ENCODE data around the gene SGSM2. TPM values are rescaled to one million over a fixed set of nuclear protein-coding genes. Genes with fewer than 3 reads are reported as not detected.

The SGSM2 gene
- total and polyA plus RNA-seq, 2 experiments from 2014 or later, result 13.7 to 52.4 TPM

DNA sequence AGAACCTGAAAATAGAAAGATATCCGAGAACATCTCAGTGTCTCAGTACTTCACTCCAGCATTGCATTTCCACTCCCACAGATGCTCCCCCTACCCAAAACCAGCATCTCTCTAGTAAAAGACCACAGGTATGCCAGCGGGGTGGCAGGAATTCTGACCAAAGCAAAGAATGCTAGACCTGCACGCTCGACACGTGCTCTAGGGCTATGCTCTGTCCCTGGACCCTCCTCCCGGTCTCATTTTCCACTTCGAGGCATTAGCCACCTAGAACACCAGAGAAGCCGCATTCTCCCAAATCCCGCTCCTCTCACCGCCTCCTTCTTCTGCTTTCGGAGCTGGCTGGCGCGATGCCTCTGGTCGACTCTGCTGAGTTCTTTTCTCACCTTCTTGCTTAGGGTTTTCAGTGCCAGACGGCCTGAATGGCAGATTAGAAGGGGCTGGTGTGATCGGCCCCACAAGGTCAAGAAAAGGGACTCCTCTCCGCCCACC lies 1.5 kb upstream of the SGSM2 start:
- H3K4me3 Mint-ChIP-seq, result no peak overlapping the region
- peak; percentile 62 for DNase-seq (ENCODE audit: low spot score)
- ATAC-seq, result peak; percentile 6

More for the DNA sequence above, 1.5 kb upstream of the SGSM2 start:
- Histone ChIP-seq H3K4me2 (peak overlapping the region; percentile 99), H3K27me3 (ENCODE audit: insufficient read depth) (no peaks in the 10 kb centered on the region), H3K36me3 (ENCODE audit: insufficient read depth) (peaks cover 45% of the 10 kb centered on the region), H3K4me1 (ENCODE audit: insufficient read depth) (peaks cover 20% of the 10 kb centered on the region), H4K20me1 (replicated peaks; ENCODE audit: insufficient read depth) (peaks cover 33% of the 10 kb centered on the region), H3K27ac (ENCODE audit: low read depth) (peak overlapping the region; percentile 84), H3K79me2 (replicated peaks; ENCODE audit: insufficient read depth) (peaks cover 69% of the 10 kb centered on the region), H3K9me2 (ENCODE audit: insufficient read depth) (no peaks in the 10 kb centered on the region), H3F3A (replicated peaks; ENCODE audit: low read depth) (peaks cover 43% of the 10 kb centered on the region), H2AFZ (peak overlapping the region; percentile 94), H3K4me3 (peak overlapping the region; percentile 95)
- TF ChIP-seq, protein P1, sequence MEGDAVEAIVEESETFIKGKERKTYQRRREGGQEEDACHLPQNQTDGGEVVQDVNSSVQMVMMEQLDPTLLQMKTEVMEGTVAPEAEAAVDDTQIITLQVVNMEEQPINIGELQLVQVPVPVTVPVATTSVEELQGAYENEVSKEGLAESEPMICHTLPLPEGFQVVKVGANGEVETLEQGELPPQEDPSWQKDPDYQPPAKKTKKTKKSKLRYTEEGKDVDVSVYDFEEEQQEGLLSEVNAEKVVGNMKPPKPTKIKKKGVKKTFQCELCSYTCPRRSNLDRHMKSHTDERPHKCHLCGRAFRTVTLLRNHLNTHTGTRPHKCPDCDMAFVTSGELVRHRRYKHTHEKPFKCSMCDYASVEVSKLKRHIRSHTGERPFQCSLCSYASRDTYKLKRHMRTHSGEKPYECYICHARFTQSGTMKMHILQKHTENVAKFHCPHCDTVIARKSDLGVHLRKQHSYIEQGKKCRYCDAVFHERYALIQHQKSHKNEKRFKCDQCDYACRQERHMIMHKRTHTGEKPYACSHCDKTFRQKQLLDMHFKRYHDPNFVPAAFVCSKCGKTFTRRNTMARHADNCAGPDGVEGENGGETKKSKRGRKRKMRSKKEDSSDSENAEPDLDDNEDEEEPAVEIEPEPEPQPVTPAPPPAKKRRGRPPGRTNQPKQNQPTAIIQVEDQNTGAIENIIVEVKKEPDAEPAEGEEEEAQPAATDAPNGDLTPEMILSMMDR (conservative IDR thresholded peaks at IDR 0.05; ENCODE audit: low read depth in 2 of 2), result no peak
- TF ChIP-seq EZH2 (IDR thresholded peaks at IDR 0.05; ENCODE audit: low read depth, unreplicated experiment), result no peak
- no peak for TF ChIP-seq STAT1 (IDR thresholded peaks at IDR 0.05; ENCODE audit: unreplicated experiment)
- TF ChIP-seq, protein P2, sequence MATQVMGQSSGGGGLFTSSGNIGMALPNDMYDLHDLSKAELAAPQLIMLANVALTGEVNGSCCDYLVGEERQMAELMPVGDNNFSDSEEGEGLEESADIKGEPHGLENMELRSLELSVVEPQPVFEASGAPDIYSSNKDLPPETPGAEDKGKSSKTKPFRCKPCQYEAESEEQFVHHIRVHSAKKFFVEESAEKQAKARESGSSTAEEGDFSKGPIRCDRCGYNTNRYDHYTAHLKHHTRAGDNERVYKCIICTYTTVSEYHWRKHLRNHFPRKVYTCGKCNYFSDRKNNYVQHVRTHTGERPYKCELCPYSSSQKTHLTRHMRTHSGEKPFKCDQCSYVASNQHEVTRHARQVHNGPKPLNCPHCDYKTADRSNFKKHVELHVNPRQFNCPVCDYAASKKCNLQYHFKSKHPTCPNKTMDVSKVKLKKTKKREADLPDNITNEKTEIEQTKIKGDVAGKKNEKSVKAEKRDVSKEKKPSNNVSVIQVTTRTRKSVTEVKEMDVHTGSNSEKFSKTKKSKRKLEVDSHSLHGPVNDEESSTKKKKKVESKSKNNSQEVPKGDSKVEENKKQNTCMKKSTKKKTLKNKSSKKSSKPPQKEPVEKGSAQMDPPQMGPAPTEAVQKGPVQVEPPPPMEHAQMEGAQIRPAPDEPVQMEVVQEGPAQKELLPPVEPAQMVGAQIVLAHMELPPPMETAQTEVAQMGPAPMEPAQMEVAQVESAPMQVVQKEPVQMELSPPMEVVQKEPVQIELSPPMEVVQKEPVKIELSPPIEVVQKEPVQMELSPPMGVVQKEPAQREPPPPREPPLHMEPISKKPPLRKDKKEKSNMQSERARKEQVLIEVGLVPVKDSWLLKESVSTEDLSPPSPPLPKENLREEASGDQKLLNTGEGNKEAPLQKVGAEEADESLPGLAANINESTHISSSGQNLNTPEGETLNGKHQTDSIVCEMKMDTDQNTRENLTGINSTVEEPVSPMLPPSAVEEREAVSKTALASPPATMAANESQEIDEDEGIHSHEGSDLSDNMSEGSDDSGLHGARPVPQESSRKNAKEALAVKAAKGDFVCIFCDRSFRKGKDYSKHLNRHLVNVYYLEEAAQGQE (IDR thresholded peaks at IDR 0.05; ENCODE audit: unreplicated experiment), result no peak
- no peak for TF ChIP-seq JUNB (IDR thresholded peaks at IDR 0.05; ENCODE audit: unreplicated experiment)
- TF ChIP-seq CREB1 (CRISPR knock-in tag; IDR thresholded peaks at IDR 0.05; ENCODE audit: low read depth), result no peak
- TF ChIP-seq, protein P3, sequence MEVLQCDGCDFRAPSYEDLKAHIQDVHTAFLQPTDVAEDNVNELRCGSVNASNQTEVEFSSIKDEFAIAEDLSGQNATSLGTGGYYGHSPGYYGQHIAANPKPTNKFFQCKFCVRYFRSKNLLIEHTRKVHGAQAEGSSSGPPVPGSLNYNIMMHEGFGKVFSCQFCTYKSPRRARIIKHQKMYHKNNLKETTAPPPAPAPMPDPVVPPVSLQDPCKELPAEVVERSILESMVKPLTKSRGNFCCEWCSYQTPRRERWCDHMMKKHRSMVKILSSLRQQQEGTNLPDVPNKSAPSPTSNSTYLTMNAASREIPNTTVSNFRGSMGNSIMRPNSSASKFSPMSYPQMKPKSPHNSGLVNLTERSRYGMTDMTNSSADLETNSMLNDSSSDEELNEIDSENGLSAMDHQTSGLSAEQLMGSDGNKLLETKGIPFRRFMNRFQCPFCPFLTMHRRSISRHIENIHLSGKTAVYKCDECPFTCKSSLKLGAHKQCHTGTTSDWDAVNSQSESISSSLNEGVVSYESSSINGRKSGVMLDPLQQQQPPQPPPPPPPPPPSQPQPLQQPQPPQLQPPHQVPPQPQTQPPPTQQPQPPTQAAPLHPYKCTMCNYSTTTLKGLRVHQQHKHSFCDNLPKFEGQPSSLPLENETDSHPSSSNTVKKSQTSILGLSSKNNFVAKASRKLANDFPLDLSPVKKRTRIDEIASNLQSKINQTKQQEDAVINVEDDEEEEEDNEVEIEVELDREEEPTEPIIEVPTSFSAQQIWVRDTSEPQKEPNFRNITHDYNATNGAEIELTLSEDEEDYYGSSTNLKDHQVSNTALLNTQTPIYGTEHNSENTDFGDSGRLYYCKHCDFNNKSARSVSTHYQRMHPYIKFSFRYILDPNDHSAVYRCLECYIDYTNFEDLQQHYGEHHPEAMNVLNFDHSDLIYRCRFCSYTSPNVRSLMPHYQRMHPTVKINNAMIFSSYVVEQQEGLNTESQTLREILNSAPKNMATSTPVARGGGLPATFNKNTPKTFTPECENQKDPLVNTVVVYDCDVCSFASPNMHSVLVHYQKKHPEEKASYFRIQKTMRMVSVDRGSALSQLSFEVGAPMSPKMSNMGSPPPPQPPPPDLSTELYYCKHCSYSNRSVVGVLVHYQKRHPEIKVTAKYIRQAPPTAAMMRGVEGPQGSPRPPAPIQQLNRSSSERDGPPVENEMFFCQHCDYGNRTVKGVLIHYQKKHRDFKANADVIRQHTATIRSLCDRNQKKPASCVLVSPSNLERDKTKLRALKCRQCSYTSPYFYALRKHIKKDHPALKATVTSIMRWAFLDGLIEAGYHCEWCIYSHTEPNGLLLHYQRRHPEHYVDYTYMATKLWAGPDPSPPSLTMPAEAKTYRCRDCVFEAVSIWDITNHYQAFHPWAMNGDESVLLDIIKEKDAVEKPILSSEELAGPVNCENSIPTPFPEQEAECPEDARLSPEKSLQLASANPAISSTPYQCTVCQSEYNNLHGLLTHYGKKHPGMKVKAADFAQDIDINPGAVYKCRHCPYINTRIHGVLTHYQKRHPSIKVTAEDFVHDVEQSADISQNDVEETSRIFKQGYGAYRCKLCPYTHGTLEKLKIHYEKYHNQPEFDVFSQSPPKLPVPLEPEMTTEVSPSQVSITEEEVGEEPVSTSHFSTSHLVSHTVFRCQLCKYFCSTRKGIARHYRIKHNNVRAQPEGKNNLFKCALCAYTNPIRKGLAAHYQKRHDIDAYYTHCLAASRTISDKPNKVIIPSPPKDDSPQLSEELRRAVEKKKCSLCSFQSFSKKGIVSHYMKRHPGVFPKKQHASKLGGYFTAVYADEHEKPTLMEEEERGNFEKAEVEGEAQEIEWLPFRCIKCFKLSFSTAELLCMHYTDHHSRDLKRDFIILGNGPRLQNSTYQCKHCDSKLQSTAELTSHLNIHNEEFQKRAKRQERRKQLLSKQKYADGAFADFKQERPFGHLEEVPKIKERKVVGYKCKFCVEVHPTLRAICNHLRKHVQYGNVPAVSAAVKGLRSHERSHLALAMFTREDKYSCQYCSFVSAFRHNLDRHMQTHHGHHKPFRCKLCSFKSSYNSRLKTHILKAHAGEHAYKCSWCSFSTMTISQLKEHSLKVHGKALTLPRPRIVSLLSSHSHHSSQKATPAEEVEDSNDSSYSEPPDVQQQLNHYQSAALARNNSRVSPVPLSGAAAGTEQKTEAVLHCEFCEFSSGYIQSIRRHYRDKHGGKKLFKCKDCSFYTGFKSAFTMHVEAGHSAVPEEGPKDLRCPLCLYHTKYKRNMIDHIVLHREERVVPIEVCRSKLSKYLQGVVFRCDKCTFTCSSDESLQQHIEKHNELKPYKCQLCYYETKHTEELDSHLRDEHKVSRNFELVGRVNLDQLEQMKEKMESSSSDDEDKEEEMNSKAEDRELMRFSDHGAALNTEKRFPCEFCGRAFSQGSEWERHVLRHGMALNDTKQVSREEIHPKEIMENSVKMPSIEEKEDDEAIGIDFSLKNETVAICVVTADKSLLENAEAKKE (CRISPR knock-in tag; IDR thresholded peaks at IDR 0.05), result no peak
- no peak for TF ChIP-seq ZNF331 (CRISPR knock-in tag; IDR thresholded peaks at IDR 0.05; ENCODE audit: low read depth)
- H3K9me3 Mint-ChIP-seq, result peaks cover 2% of the 10 kb centered on the region; the same call in 1 of the 3 replicates
- peak overlapping the region; percentile 99 for H3K27ac Mint-ChIP-seq
- H3K4me1 Mint-ChIP-seq, result peaks cover 5% of the 10 kb centered on the region
- 0 out of 3 replicates have a peak, but pooled peaks cover 2% of the 10 kb centered on the region for H3K36me3 Mint-ChIP-seq (ENCODE audit: low read depth)
- H3K27me3 Mint-ChIP-seq (ENCODE audit: insufficient read depth, low read depth, poor library complexity), result peaks cover 17% of the 10 kb centered on the region
